ENCODE data around the gene CPNE5.

CPNE5 gene

DNA sequence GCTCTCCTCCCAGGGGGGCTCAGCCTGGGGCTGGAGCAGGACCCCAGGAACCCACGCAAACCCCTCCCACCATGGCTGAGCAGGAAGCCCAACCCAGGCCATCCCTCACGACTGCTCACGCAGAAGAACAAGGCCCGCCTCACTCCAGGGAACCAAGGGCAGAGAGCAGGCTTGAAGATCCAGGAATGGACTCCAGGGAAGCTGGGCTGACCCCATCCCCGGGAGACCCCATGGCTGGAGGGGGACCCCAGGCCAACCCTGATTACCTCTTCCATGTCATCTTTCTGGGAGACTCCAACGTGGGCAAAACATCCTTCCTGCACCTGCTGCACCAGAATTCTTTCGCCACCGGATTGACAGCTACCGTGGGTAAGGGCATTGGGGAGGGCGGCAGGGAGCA is 116.9 kb downstream of the CPNE5 start:
- no peak for TF ChIP-seq EZH2phosphoT487 (IDR thresholded peaks at IDR 0.05; ENCODE audit: low read depth)
- no peak for TF ChIP-seq CTCF (IDR thresholded peaks at IDR 0.05; ENCODE audit: low read depth, low read length)
- H3K79me2 ChIP-seq (ENCODE audit: low read length): no peaks in the 10 kb centered on the region
- H3K9me3 ChIP-seq (ENCODE audit: insufficient read depth, low read length): no peaks in the 10 kb centered on the region
- H3K27me3 ChIP-seq (ENCODE audit: low read depth, low read length): no peaks in the 10 kb centered on the region
- H3K4me3 ChIP-seq (ENCODE audit: low read length): no peak overlapping the region
- H2AFZ ChIP-seq (ENCODE audit: low read depth, low read length): no peak overlapping the region
- H4K20me1 ChIP-seq (ENCODE audit: insufficient read depth, low read length): no peaks in the 10 kb centered on the region
- H3K4me2 ChIP-seq (ENCODE audit: low read length): no peak overlapping the region
- H3K27ac ChIP-seq (ENCODE audit: low read length): no peak overlapping the region
- H3K36me3 ChIP-seq (replicated peaks; ENCODE audit: low read depth, low read length): no peaks in the 10 kb centered on the region
- no peak overlapping the region for H3K9ac ChIP-seq (ENCODE audit: low read length)
- peaks cover 48% of the 10 kb centered on the region for H3K4me1 ChIP-seq (ENCODE audit: low read length)

- Histone ChIP-seq H3K4me1 (ENCODE audit: low read length) (peaks cover 40% of the 10 kb centered on the region), H2AFZ (ENCODE audit: low read depth, low read length) (no peak overlapping the region), H4K20me1 (ENCODE audit: insufficient read depth, low read length) (no peaks in the 10 kb centered on the region), H3K27ac (ENCODE audit: low read length) (no peak overlapping the region), H3K27me3 (ENCODE audit: low read depth, low read length) (no peaks in the 10 kb centered on the region), H3K36me3 (replicated peaks; ENCODE audit: low read depth, low read length) (no peaks in the 10 kb centered on the region), H3K9me3 (ENCODE audit: insufficient read depth, low read length) (no peaks in the 10 kb centered on the region), H3K4me3 (ENCODE audit: low read length) (no peak overlapping the region), H3K9ac (ENCODE audit: low read length) (no peak overlapping the region), H3K4me2 (ENCODE audit: low read length) (no peak overlapping the region), H3K79me2 (ENCODE audit: low read length) (no peaks in the 10 kb centered on the region)
- TF ChIP-seq CTCF (IDR thresholded peaks at IDR 0.05; ENCODE audit: low read depth, low read length): no peak
- no peak for TF ChIP-seq EZH2phosphoT487 (IDR thresholded peaks at IDR 0.05; ENCODE audit: low read depth)
These were observed 117.7 kb downstream of the CPNE5 start for GRCh38 chr6:36721369-36722140.

DNA sequence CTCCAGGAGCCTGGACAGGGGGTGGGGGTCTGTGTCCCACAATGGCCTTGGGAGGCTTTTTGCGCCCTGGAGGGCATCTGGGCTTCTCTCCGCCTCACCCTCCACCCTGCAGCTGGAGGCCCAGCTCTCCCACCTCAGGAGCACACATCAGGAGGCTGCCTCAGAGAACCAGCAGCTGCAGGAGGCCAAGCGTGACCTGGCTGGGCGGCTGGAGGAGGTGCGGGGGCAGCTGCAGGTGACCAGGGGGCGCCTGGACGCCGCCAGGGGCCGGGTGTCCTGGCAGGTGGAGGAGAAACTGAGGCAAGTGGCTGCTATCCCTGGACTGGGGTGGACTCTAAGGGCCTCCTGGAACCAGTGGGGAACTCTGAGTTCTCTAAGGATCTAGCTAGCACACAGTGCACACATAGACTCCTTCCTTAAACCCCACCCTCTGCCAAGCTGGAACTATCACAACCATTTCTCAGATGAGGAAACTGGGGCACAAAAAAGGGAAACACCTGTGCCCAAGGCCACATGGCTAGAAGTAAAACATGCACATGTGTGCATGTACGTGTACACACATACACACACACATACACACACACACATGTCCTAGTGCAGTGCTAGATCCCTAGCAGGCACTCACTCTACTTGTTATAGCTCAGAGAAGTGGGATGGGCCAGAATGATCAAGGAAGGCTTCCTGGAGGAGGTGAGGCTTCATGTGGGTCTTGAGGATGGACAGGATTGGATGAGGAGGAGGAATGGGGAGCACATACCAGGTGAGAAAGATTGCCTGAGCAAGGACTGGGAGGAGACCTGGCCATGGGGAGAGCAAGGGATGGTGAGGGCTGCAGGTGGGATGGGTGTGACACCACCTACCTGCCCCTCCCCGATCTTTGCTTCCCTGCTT is 118.7 kb downstream of the CPNE5 start:
- Histone ChIP-seq H3K4me3 (ENCODE audit: low read length) (no peak overlapping the region), H4K20me1 (ENCODE audit: insufficient read depth, low read length) (no peaks in the 10 kb centered on the region), H2AFZ (ENCODE audit: low read depth, low read length) (0 out of 2 replicates have a peak overlapping the region, but pooled peaks have one; percentile 8), H3K4me1 (ENCODE audit: low read length) (peaks cover 30% of the 10 kb centered on the region), H3K79me2 (ENCODE audit: low read length) (no peaks in the 10 kb centered on the region), H3K9ac (ENCODE audit: low read length) (no peak overlapping the region), H3K36me3 (replicated peaks; ENCODE audit: low read depth, low read length) (no peaks in the 10 kb centered on the region), H3K27me3 (ENCODE audit: low read depth, low read length) (no peaks in the 10 kb centered on the region), H3K27ac (ENCODE audit: low read length) (no peak overlapping the region), H3K9me3 (ENCODE audit: insufficient read depth, low read length) (no peaks in the 10 kb centered on the region), H3K4me2 (ENCODE audit: low read length) (peak overlapping the region; percentile 12)
- TF ChIP-seq EZH2phosphoT487 (IDR thresholded peaks at IDR 0.05; ENCODE audit: low read depth) (no peak), CTCF (IDR thresholded peaks at IDR 0.05; ENCODE audit: low read depth, low read length) (no peak)

- Histone ChIP-seq H3K9me3 (ENCODE audit: insufficient read depth, low read length) (no peaks in the 10 kb centered on the region), H3K4me3 (ENCODE audit: low read length) (no peak overlapping the region)
These were observed 120.1 kb downstream of the CPNE5 start for GRCh38 chr6:36719126-36719525.

More at GRCh38 chr6:36719126-36719525, 120.1 kb downstream of the CPNE5 start:
- H3K9ac ChIP-seq (ENCODE audit: low read length): no peak overlapping the region
- no peaks in the 10 kb centered on the region for H3K79me2 ChIP-seq (ENCODE audit: low read length)
- H3K4me2 ChIP-seq (ENCODE audit: low read length): no peak overlapping the region
- no peaks in the 10 kb centered on the region for H4K20me1 ChIP-seq (ENCODE audit: insufficient read depth, low read length)
- no peak for TF ChIP-seq EZH2phosphoT487 (IDR thresholded peaks at IDR 0.05; ENCODE audit: low read depth)
- no peak for TF ChIP-seq CTCF (IDR thresholded peaks at IDR 0.05; ENCODE audit: low read depth, low read length)
- no peak overlapping the region for H3K27ac ChIP-seq (ENCODE audit: low read length)
- H2AFZ ChIP-seq (ENCODE audit: low read depth, low read length): no peak overlapping the region
- no peaks in the 10 kb centered on the region for H3K27me3 ChIP-seq (ENCODE audit: low read depth, low read length)
- no peaks in the 10 kb centered on the region for H3K36me3 ChIP-seq (replicated peaks; ENCODE audit: low read depth, low read length)
- peaks cover 16% of the 10 kb centered on the region for H3K4me1 ChIP-seq (ENCODE audit: low read length)

Measured in OCI-LY3 (cell line).